Measurements from ENCODE around the gene HLA-B. TPM values are rescaled to one million over a fixed set of nuclear protein-coding genes. Genes with fewer than 3 reads are reported as not detected.

HLA-B gene
- polyA plus RNA-seq, 1 donor from 2014 or later = 9.4 TPM

DNA sequence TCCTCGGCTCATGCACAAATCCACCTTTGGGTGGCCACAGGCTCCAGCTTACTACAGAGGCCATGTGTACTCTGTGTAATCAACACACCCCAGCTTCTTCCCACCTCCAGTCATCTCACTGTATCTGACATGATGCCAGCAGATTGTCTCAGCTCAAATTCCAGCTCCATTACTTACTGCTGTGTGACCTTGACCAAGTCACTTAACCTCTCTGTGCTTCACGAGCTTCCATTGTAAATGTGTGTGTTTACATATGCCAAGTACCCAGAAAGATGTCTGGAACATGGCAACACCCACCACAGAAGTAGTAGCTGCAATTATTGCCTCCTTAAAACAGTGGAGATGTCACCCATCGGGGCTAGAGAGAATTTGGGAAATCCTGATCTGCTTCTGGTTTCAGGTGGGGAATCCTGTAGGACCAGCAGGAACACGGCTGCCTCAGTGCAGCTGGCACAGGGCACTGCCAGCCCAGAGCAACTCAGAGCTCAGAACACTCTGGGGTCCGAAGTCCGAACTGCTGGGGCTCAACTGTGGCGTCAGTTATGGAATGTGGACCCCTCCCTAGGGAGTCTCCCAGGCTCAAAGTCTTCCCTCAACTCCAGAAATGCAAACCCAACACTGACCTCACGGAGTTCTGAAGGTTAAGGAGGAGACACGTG, 21.2 kb upstream of the HLA-B start:
- Histone ChIP-seq H3K9me3 (ENCODE audit: low read length) (no peaks in the 10 kb centered on the region), H3K4me3 (ENCODE audit: low read length) (no peak overlapping the region), H3K79me2 (replicated peaks; ENCODE audit: insufficient read depth, low read length) (no peaks in the 10 kb centered on the region), H3K4me2 (ENCODE audit: low read length) (no peak overlapping the region), H3K36me3 (ENCODE audit: insufficient read depth, low read length) (no peaks in the 10 kb centered on the region), H3K27me3 (ENCODE audit: insufficient read depth, low read depth, low read length) (no peaks in the 10 kb centered on the region), H3K9me2 (ENCODE audit: insufficient read depth, low read length) (no peaks in the 10 kb centered on the region), H2AFZ (ENCODE audit: low read depth, low read length) (no peak overlapping the region), H4K20me1 (ENCODE audit: insufficient read depth) (no peaks in the 10 kb centered on the region), H3F3A (ENCODE audit: insufficient read depth, low read length, poor library complexity, severe bottlenecking) (no peaks in the 10 kb centered on the region), H3K9ac (ENCODE audit: low read length) (no peak overlapping the region), H3K27ac (ENCODE audit: low read length) (no peak overlapping the region)
- TF ChIP-seq, protein P1, sequence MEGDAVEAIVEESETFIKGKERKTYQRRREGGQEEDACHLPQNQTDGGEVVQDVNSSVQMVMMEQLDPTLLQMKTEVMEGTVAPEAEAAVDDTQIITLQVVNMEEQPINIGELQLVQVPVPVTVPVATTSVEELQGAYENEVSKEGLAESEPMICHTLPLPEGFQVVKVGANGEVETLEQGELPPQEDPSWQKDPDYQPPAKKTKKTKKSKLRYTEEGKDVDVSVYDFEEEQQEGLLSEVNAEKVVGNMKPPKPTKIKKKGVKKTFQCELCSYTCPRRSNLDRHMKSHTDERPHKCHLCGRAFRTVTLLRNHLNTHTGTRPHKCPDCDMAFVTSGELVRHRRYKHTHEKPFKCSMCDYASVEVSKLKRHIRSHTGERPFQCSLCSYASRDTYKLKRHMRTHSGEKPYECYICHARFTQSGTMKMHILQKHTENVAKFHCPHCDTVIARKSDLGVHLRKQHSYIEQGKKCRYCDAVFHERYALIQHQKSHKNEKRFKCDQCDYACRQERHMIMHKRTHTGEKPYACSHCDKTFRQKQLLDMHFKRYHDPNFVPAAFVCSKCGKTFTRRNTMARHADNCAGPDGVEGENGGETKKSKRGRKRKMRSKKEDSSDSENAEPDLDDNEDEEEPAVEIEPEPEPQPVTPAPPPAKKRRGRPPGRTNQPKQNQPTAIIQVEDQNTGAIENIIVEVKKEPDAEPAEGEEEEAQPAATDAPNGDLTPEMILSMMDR (IDR thresholded peaks at IDR 0.05; ENCODE audit: poor library complexity, severe bottlenecking) = no peak
- TF ChIP-seq SMC3 (conservative IDR thresholded peaks at IDR 0.05; ENCODE audit: poor library complexity) (no peak), RAD21 (conservative IDR thresholded peaks at IDR 0.05) (no peak), MXI1 (conservative IDR thresholded peaks at IDR 0.05; ENCODE audit: poor library complexity, severe bottlenecking) (no peak), EZH2 (IDR thresholded peaks at IDR 0.05; ENCODE audit: borderline replicate concordance, insufficient read depth, low read length, poor library complexity, severe bottlenecking) (no peak), EP300 (conservative IDR thresholded peaks at IDR 0.05; ENCODE audit: poor library complexity, severe bottlenecking) (no peak), TAF1 (IDR thresholded peaks at IDR 0.05; ENCODE audit: low read depth) (no peak), POLR2AphosphoS5 (IDR thresholded peaks at IDR 0.05) (no peak)
- TF ChIP-seq, protein P2, sequence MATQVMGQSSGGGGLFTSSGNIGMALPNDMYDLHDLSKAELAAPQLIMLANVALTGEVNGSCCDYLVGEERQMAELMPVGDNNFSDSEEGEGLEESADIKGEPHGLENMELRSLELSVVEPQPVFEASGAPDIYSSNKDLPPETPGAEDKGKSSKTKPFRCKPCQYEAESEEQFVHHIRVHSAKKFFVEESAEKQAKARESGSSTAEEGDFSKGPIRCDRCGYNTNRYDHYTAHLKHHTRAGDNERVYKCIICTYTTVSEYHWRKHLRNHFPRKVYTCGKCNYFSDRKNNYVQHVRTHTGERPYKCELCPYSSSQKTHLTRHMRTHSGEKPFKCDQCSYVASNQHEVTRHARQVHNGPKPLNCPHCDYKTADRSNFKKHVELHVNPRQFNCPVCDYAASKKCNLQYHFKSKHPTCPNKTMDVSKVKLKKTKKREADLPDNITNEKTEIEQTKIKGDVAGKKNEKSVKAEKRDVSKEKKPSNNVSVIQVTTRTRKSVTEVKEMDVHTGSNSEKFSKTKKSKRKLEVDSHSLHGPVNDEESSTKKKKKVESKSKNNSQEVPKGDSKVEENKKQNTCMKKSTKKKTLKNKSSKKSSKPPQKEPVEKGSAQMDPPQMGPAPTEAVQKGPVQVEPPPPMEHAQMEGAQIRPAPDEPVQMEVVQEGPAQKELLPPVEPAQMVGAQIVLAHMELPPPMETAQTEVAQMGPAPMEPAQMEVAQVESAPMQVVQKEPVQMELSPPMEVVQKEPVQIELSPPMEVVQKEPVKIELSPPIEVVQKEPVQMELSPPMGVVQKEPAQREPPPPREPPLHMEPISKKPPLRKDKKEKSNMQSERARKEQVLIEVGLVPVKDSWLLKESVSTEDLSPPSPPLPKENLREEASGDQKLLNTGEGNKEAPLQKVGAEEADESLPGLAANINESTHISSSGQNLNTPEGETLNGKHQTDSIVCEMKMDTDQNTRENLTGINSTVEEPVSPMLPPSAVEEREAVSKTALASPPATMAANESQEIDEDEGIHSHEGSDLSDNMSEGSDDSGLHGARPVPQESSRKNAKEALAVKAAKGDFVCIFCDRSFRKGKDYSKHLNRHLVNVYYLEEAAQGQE (IDR thresholded peaks at IDR 0.05; ENCODE audit: borderline replicate concordance) = no peak

DNA sequence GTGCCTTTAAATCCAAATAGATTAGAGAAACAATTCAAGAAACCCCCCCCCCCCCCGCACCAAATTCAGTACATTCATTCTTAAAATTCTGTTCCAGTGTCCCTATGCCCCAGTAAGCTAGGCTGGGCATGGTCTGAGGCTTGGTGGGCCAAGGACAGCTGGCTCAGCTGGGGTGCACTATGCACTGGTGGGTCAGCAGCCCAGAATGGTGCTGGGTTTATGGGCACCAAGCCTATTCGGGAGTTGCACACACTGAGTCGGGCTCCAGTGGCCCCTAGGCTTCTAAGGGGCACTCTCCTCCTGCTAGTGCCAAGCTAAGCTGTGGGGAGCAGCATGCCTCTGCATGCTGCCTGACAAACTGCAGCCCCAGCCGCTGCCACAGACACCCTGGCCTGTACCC, 20.1 kb upstream of the HLA-B start:
- H3K4me3 ChIP-seq (ENCODE audit: low read length) = no peak overlapping the region
- TF ChIP-seq EZH2 (IDR thresholded peaks at IDR 0.05; ENCODE audit: borderline replicate concordance, insufficient read depth, low read length, poor library complexity, severe bottlenecking) (no peak), POLR2AphosphoS5 (IDR thresholded peaks at IDR 0.05) (no peak), TAF1 (IDR thresholded peaks at IDR 0.05; ENCODE audit: low read depth) (no peak), SMC3 (conservative IDR thresholded peaks at IDR 0.05; ENCODE audit: poor library complexity) (no peak), MXI1 (conservative IDR thresholded peaks at IDR 0.05; ENCODE audit: poor library complexity, severe bottlenecking) (no peak), EP300 (conservative IDR thresholded peaks at IDR 0.05; ENCODE audit: poor library complexity, severe bottlenecking) (no peak), RAD21 (conservative IDR thresholded peaks at IDR 0.05) (no peak)
- TF ChIP-seq, protein P1 (IDR thresholded peaks at IDR 0.05; ENCODE audit: poor library complexity, severe bottlenecking) = no peak
- TF ChIP-seq, protein P2 (IDR thresholded peaks at IDR 0.05; ENCODE audit: borderline replicate concordance) = no peak
- H3F3A ChIP-seq (ENCODE audit: insufficient read depth, low read length, poor library complexity, severe bottlenecking) = no peaks in the 10 kb centered on the region
- no peaks in the 10 kb centered on the region for H3K27me3 ChIP-seq (ENCODE audit: insufficient read depth, low read depth, low read length)
- H3K9me3 ChIP-seq (ENCODE audit: low read length) = no peaks in the 10 kb centered on the region
- H3K9ac ChIP-seq (ENCODE audit: low read length) = no peak overlapping the region
- H3K27ac ChIP-seq (ENCODE audit: low read length) = no peak overlapping the region
- no peaks in the 10 kb centered on the region for H3K36me3 ChIP-seq (ENCODE audit: insufficient read depth, low read length)
- no peaks in the 10 kb centered on the region for H3K79me2 ChIP-seq (replicated peaks; ENCODE audit: insufficient read depth, low read length)
- no peaks in the 10 kb centered on the region for H3K9me2 ChIP-seq (ENCODE audit: insufficient read depth, low read length)
- H2AFZ ChIP-seq (ENCODE audit: low read depth, low read length) = no peak overlapping the region
- no peak overlapping the region for H3K4me2 ChIP-seq (ENCODE audit: low read length)
- no peaks in the 10 kb centered on the region for H4K20me1 ChIP-seq (ENCODE audit: insufficient read depth)

All from neural cell (in vitro differentiated cells).